CD4-positive, alpha-beta T cell (primary cell): ENCODE measurements around the gene TBC1D17. TPM values are rescaled to one million over a fixed set of nuclear protein-coding genes. Genes with fewer than 3 reads are reported as not detected.

Experiments used
- ATAC-seq: fragments of 200-7000 bp; cut with Tn5 transposase; one replicate; pipeline ENCODE4 v1.10.0; 2022; ENCODE audit warnings: mild to moderate bottlenecking; ENCODE audit not compliant: poor library complexity
- CTCF ChIA-PET: fragments of 350-600 bp; sonication (Branson Sonifier 250); formaldehyde crosslinking; loops from one replicate; lab custom pipeline; 2021; ENCODE audit warnings: antibody characterized with exemption, inconsistent platforms; lab: Charles Lee
- POLR2A ChIA-PET: fragments of 350-600 bp; sonication (Branson Sonifier 250); formaldehyde crosslinking; loops from one replicate; lab custom pipeline; 2021; ENCODE audit warnings: antibody characterized with exemption, inconsistent platforms; lab: Charles Lee
- DNase-seq, 14 experiments: peaks; one replicate each; pipeline ENCODE4 v3.0.0-alpha.2; 2013 to 2020; ENCODE audit warnings: mixed read lengths in 2 of 14
- H3K27ac ChIP-seq, 2 donors: one replicate each; pipeline versions ENCODE4 v1.5.1 to v1.7.0; 2013; ENCODE audit warnings: low read length in 2 of 2, low read depth in 1 of 2, mild to moderate bottlenecking in 1 of 2
- H3K27me3 ChIP-seq, 2 experiments: 1 replicate in 1 of 2; 2 replicates in 1 of 2; pipeline versions ENCODE4 v1.6.1 to v1.7.0; 2013; ENCODE audit warnings: low read length in 2 of 2, control low read depth in 1 of 2, mild to moderate bottlenecking in 1 of 2, moderate library complexity in 1 of 2; ENCODE audit not compliant: insufficient read depth in 2 of 2, control insufficient read depth in 1 of 2
- H3K36me3 ChIP-seq: one replicate; pipeline ENCODE4 v1.6.1; 2013; ENCODE audit warnings: low read length, control low read depth; ENCODE audit not compliant: insufficient read depth
- H3K4me1 ChIP-seq: one replicate; pipeline ENCODE4 v1.6.1; 2013; ENCODE audit warnings: low read length, control low read depth; ENCODE audit not compliant: insufficient read depth
- H3K4me3 ChIP-seq: one replicate; pipeline ENCODE4 v1.5.1; 2013; ENCODE audit warnings: mild to moderate bottlenecking, low read length, moderate library complexity
- H3K9me3 ChIP-seq, 2 experiments: 1 replicate in 1 of 2; 2 replicates in 1 of 2; pipeline versions ENCODE4 v1.6.1 to v1.7.0; 2013; ENCODE audit warnings: low read length in 2 of 2, mild to moderate bottlenecking in 2 of 2, control low read depth in 1 of 2, moderate library complexity in 1 of 2; ENCODE audit not compliant: control insufficient read depth in 1 of 2, insufficient read depth in 1 of 2
- H3K27ac Mint-ChIP-seq: one replicate; pipeline ENCODE4 v1.8.0; 2020; ENCODE audit warnings: mixed read lengths
- H3K27me3 Mint-ChIP-seq: one replicate; pipeline ENCODE4 v1.8.0; 2021; ENCODE audit warnings: mixed read lengths
- H3K36me3 Mint-ChIP-seq: one replicate; pipeline ENCODE4 v1.8.0; 2021; ENCODE audit warnings: low read depth, mixed read lengths
- H3K4me1 Mint-ChIP-seq: one replicate; pipeline ENCODE4 v1.8.0; 2021; ENCODE audit warnings: low read depth, mixed read lengths
- H3K4me3 Mint-ChIP-seq: one replicate; pipeline ENCODE4 v1.8.0; 2020; ENCODE audit warnings: mild to moderate bottlenecking, mixed read lengths
- H3K9me3 Mint-ChIP-seq: one replicate; pipeline ENCODE4 v1.8.0; 2020; ENCODE audit warnings: mixed read lengths
- CTCF ChIP-seq: fragments of 200-600 bp; IDR thresholded peaks from one replicate; pipeline ENCODE4 v1.8.0; 2022; ENCODE audit warnings: antibody characterized with exemption, mild to moderate bottlenecking
- intact Hi-C, 2 experiments: fragments of 100-400 bp; cut with DNase I in 1 of 2; cut with micrococcal nuclease in 1 of 2; formaldehyde crosslinking; loops; one replicate each; pipeline versions ENCODE4 v1.15.1 to v1.9.0; 2023 to 2025; cut with DNase I, micrococcal nuclease
- total RNA-seq, 174 experiments: library from RNA in 2 of 174; stranded (reverse) in 2 of 174; gene quantifications; one replicate each; pipeline ENCODE4 v1.2.3 and lab custom pipeline; 2021 to 2026

The TBC1D17 gene
- total RNA-seq, 2 experiments from 2014 or later = 35.5 to 35.8 TPM

GRCh38 chr19:49830766-49831165 is 46.7 kb upstream of the TBC1D17 start:
- peaks cover 57% of the 10 kb centered on the region for H3K36me3 Mint-ChIP-seq
- H3K4me1 Mint-ChIP-seq = peaks cover 4% of the 10 kb centered on the region
- Histone ChIP-seq H3K27me3 (no peaks in the 10 kb centered on the region), H3K9me3 (no peaks in the 10 kb centered on the region), H3K27ac (no peak overlapping the region), H3K4me3 (no peak overlapping the region), H3K36me3 (peaks cover 88% of the 10 kb centered on the region), H3K4me1 (peaks cover 2% of the 10 kb centered on the region)
- POLR2A ChIA-PET = interaction anchor here (1.3 kb wide), 1 partner anchor 20 kb away, joined by 3 read pairs; the partner anchor contains the start of gene PTOV1
- H3K4me3 Mint-ChIP-seq = no peak overlapping the region
- no peaks in the 10 kb centered on the region for H3K9me3 Mint-ChIP-seq
- H3K27ac Mint-ChIP-seq = no peak overlapping the region
- intact Hi-C loops = no loop called here
- no peak for TF ChIP-seq CTCF
- ATAC-seq (no peak), DNase-seq (no peak)
- no peaks in the 10 kb centered on the region for H3K27me3 Mint-ChIP-seq
- CTCF ChIA-PET = interaction anchor here (0.5 kb wide), 1 partner anchor 37 kb away, joined by 3 read pairs; no protein-coding TSS in a partner anchor

GRCh38 chr19:49831592-49831991 is 45.9 kb upstream of the TBC1D17 start:
- Mint-ChIP-seq H3K9me3 (no peaks in the 10 kb centered on the region), H3K27ac (no peak overlapping the region), H3K27me3 (no peaks in the 10 kb centered on the region), H3K4me1 (peaks cover 1% of the 10 kb centered on the region), H3K36me3 (peaks cover 53% of the 10 kb centered on the region), H3K4me3 (no peak overlapping the region)
- no peaks in the 10 kb centered on the region for H3K27me3 ChIP-seq
- no peak overlapping the region for H3K4me3 ChIP-seq
- ATAC-seq (no peak), DNase-seq (no peak)
- POLR2A ChIA-PET = no interaction called here
- no peaks in the 10 kb centered on the region for H3K9me3 ChIP-seq
- CTCF ChIA-PET = no interaction called here
- no peak for TF ChIP-seq CTCF
- peaks cover 95% of the 10 kb centered on the region for H3K36me3 ChIP-seq
- no peak overlapping the region for H3K27ac ChIP-seq
- peaks cover 2% of the 10 kb centered on the region for H3K4me1 ChIP-seq
- intact Hi-C loops = no loop called here

GRCh38 chr19:49832556-49832955 is 44.9 kb upstream of the TBC1D17 start:
- Mint-ChIP-seq H3K9me3 (no peaks in the 10 kb centered on the region), H3K4me3 (no peak overlapping the region), H3K4me1 (no peaks in the 10 kb centered on the region), H3K36me3 (peaks cover 49% of the 10 kb centered on the region), H3K27ac (no peak overlapping the region), H3K27me3 (no peaks in the 10 kb centered on the region)
- Histone ChIP-seq H3K27ac (no peak overlapping the region), H3K9me3 (no peaks in the 10 kb centered on the region), H3K27me3 (no peaks in the 10 kb centered on the region), H3K4me1 (no peaks in the 10 kb centered on the region), H3K36me3 (peaks cover 86% of the 10 kb centered on the region), H3K4me3 (no peak overlapping the region)
- POLR2A ChIA-PET = no interaction called here
- ATAC-seq (no peak), DNase-seq (no peak)
- no peak for TF ChIP-seq CTCF
- CTCF ChIA-PET = no interaction called here
- intact Hi-C loops = no loop called here
